GM04503 (cell line): ENCODE data around the gene CHST11.
"Not testable (repeated sequence)": the region's sequence is repeated elsewhere in the genome, so short reads cannot be mapped to it uniquely, and the experiment has no call there.

Source experiments
- DNase-seq: peaks from one replicate; pipeline ENCODE4 v3.0.0-alpha.2; 2012; ENCODE audit warnings: low read depth

CHST11 gene

GRCh38 chr12:104741497-104742367, 285.0 kb downstream of the CHST11 start:
- DNase-seq: no peak

- no peak for DNase-seq
These were observed 285.9 kb downstream of the CHST11 start for GRCh38 chr12:104742551-104743201.

DNA sequence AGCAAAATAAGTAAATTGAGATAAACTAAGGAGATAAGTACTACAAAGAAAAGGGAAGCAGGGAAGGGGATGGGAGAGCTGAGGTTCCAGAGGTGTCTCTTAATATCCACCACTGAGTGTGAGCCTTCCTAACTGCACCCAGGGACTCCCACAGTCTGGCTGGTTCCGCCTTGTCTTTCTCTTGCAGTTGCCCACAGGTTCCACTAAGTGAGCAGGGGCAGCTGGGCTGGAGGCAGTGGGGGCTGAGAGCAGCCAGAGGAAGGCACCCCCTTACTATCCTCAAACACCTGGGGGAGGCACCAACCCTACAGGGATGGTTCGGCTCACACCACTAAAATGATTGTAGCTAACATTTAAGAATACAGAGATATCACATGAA, 286.4 kb downstream of the CHST11 start:
- no peak for DNase-seq

GRCh38 chr12:104743753-104744548, 287.2 kb downstream of the CHST11 start:
- not testable (repeated sequence) for DNase-seq

DNA sequence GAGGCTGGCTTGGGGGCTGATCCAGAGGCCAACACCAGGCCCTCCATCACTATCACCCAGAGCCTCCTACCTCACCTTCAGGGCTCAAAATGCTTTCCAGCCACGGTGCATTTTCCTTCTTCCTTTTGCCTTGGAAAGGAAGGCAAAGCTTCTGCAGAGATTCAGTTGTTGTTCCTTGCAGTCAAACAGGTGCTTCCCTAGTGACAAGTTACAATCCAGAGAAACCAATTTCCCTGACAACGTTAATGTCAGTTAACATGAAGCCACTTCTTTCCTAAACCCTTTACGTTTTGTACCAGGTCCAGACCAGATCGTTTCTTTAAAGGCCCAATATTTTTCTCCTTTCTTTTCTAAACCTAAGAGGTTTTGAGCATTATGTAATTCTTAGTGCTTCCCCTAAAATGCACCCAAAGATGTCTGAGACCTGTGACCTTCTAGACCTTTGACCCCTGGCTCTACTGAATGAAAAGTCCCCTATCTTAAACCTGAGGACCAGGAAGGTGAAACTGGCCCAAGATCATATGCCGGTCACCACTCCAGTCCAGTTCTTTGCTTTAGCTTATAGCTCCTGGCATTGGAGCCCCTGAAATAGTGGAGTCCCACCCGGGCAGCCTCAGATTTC, 289.8 kb downstream of the CHST11 start:
- DNase-seq: no peak

DNA sequence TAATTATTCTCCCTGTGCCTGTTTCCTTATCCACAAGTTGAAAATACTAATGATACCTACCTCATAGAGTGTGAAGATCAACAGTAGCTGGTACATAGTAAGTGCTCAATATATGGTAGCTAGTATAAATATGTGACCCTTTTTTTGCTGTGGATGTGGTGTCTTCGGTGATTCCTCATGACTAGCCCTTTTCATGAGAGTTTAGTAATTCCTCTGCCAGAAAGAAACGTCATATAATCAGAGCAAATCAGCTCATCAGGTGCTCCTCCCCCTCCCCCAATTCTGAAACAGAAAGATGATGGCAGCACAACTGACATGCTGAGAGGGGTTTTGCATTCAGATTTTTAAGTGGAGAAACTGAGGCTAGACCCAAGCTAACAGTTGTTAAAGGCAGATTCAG, 290.6 kb downstream of the CHST11 start:
- DNase-seq: no peak

- DNase-seq: no peak
These were observed 291.2 kb downstream of the CHST11 start for GRCh38 chr12:104747955-104748354.

DNA sequence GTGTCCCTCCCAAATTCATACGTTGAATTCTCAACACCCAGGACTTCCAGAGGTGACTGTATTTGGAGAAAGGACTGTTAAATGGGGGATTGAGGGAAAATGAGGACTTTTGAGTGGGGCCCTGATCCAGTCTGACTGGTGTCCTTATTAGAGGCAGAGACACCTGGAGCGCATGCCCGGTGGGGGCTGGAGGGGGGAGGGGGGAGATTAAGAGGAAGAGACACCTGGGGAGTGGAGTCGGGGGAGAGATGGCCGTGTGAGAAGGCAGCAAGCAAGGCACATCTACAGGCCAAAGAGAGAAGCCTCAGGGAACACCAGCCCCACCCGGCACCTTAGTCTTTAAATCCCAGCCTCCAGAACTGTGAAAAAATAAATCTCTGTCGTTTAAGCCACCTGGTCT, 291.6 kb downstream of the CHST11 start:
- DNase-seq: no peak

- no peak for DNase-seq
These were observed 292.0 kb downstream of the CHST11 start for GRCh38 chr12:104748790-104749189.

GRCh38 chr12:104749545-104749944, 292.8 kb downstream of the CHST11 start:
- no peak for DNase-seq

GRCh38 chr12:104750061-104750460, 293.3 kb downstream of the CHST11 start:
- DNase-seq: no peak

GRCh38 chr12:104751120-104751519, 294.4 kb downstream of the CHST11 start:
- DNase-seq: no peak

GRCh38 chr12:104751594-104751993, 294.8 kb downstream of the CHST11 start:
- DNase-seq: no peak

GRCh38 chr12:104752016-104752415, 295.3 kb downstream of the CHST11 start:
- no peak for DNase-seq

GRCh38 chr12:104752881-104753280, 296.1 kb downstream of the CHST11 start:
- no peak for DNase-seq

DNA sequence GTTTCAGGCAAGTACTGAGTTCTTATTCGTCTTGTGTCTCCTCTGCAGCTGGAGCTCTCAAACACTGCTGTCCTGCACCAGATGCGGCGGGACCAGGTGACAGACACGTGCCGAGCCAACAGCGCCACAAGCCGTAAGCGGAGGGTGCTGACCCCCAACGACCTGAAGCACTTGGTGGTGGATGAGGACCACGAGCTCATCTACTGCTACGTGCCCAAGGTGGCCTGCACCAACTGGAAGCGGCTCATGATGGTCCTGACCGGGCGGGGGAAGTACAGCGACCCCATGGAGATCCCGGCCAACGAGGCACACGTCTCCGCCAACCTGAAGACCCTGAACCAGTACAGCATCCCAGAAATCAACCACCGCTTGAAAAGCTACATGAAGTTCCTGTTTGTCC, 300.2 kb downstream of the CHST11 start:
- DNase-seq: no peak

GRCh38 chr12:104758771-104759170, 302.0 kb downstream of the CHST11 start:
- DNase-seq: no peak

DNA sequence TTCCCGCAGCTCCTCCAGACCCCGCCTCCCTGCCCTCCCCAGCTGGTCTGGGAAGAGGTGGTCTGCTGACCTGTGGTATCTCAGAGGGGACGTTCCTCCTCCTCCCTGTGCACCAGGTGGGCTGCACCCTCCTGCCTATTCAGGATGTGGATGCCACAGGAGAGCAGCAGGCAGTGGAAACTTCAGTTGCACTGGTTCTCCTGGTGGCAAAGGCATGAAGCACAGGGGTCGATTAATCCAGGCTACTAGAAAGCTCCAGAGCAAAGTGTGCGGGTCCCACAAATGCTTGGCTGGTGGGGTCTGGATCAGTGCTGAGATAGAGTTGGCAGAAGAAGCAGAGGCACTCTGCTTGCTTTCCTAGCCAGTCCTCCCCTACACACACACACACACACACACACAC, 304.3 kb downstream of the CHST11 start:
- DNase-seq: no peak

DNA sequence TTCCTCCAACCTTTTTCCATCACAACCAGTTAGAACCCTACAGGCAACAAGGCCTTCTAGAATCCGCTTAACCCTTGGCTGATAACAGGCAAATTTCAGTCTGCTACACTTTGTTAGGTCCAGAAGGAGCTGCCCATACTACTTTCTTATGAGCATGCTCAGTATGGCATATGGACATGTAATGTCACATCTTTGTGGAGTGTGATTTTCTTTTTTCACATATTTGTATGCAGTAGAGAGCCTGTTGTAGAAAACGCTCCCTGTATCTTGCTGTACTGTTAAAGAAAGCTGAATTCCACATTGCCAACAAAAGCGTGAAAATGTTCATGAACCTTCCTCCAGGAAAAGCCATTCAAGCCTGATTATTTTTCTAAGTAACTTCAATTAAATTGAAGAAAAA, 304.9 kb downstream of the CHST11 start:
- no peak for DNase-seq

DNA sequence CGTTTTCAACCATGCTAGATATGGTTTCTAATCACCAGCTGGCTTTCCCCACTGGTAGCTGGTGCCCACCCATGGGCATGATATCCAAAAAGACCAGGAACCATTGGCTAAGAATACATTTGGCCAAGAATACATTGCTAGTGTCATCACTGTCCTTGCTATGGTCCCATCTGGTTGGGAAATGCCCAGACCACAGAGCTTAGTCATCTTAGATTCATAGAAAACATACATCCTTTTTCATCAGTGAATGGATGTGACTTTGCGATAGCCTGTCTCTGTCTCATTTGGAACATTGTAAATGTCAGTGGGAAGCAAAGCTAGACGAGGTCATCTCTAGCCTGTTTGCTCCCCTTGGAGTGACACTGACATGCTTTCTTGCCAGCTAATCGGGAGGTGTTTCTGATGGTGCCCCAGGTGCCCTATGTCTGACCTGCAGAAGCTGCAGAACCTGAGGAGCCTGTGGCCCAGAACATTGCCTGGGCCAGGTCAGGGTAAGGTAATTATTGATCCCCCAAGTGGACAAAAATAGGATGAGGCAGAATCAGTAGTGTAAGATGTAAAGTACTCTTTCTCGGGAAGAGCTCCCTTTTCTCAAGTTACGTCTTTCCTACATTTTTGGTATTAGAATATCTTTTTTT, 306.5 kb downstream of the CHST11 start:
- no peak for DNase-seq

GRCh38 chr12:104764225-104765091, 307.7 kb downstream of the CHST11 start:
- no peak for DNase-seq
